Heart left ventricle (tissue), 16 donors: ENCODE data around the gene LAMA2. TPM values are rescaled to one million over a fixed set of nuclear protein-coding genes. Genes with fewer than 3 reads are reported as not detected.

Source experiments
- ATAC-seq, 4 donors: fragments of 200-7000 bp; cut with Tn5 transposase; one replicate each; pipeline ENCODE4 v1.9.1; 2020 to 2022; ENCODE audit warnings: moderate library complexity in 4 of 4, mild to moderate bottlenecking in 3 of 4, moderate number of reproducible peaks in 1 of 4
- DNase-seq, 5 donors: peaks; one replicate each; pipeline ENCODE4 v3.0.0-alpha.2; 2020
- H3K27ac ChIP-seq, 12 donors: fragments of 200-600 bp; sonication (generic) in 4 of 12; one replicate each; pipeline versions ENCODE4 v1.5.0 to v1.8.0; 2016 to 2022; ENCODE audit warnings: mild to moderate bottlenecking in 2 of 12
- H3K27me3 ChIP-seq, 9 donors: fragments of 200-600 bp; sonication (generic) in 2 of 9; one replicate each; pipeline versions ENCODE4 v1.5.1 to v1.8.0; 2016 to 2022; ENCODE audit warnings: mild to moderate bottlenecking in 3 of 9
- H3K36me3 ChIP-seq, 9 donors: fragments of 200-600 bp; sonication (generic) in 2 of 9; one replicate each; pipeline versions ENCODE4 v1.5.0 to v1.8.0; 2018 to 2022; ENCODE audit warnings: mild to moderate bottlenecking in 2 of 9
- H3K4me1 ChIP-seq, 12 donors: fragments of 200-600 bp; sonication (generic) in 4 of 12; one replicate each; pipeline versions ENCODE4 v1.5.0 to v1.8.0; 2016 to 2022; ENCODE audit warnings: mild to moderate bottlenecking in 3 of 12
- H3K4me3 ChIP-seq, 12 donors: fragments of 200-600 bp; sonication (generic) in 4 of 12; one replicate each; pipeline versions ENCODE4 v1.5.0 to v1.8.0; 2017 to 2022; ENCODE audit warnings: mild to moderate bottlenecking in 9 of 12, moderate library complexity in 4 of 12
- H3K9me3 ChIP-seq, 12 donors: fragments of 200-600 bp; sonication (generic) in 4 of 12; one replicate each; pipeline versions ENCODE4 v1.5.0 to v1.8.0; 2016 to 2022; ENCODE audit warnings: mild to moderate bottlenecking in 1 of 12
- CTCF ChIP-seq, 12 donors: fragments of 200-600 bp; sonication (generic) in 4 of 12; IDR thresholded peaks; one replicate each; pipeline versions ENCODE4 v1.5.0 to v1.8.0; 2018 to 2022; ENCODE audit warnings: antibody characterized with exemption in 12 of 12, mild to moderate bottlenecking in 5 of 12
- POLR2A ChIP-seq, 2 donors: fragments of 450-650 bp; IDR thresholded peaks; one replicate each; pipeline ENCODE4 v1.6.1; 2017; ENCODE audit warnings: antibody characterized with exemption in 2 of 2, mild to moderate bottlenecking in 2 of 2, moderate library complexity in 2 of 2
- WGBS, 4 donors: extraction: QIAGEN DNeasy Blood & Tissue Kit in 2 of 4; methylation state at CpG; one replicate each; pipeline versions ENCODE4 v1.1.5 to v1.1.7; 2013 to 2018; 5-methylcytosine and 5-hydroxymethylcytosine counted together
- intact Hi-C, 10 donors: fragments of 100-400 bp; cut with DNase I; formaldehyde crosslinking; loops; one replicate each; pipeline versions ENCODE4 v1.11.1 to v1.14.2; 2022
- polyA plus RNA-seq, 2 donors: library from polyadenylated mRNA; stranded (reverse); fragments of 200-250 nt; gene quantifications; one replicate each; pipeline ENCODE4 v1.2.3, GENCODE V29; 2013
- total RNA-seq, 9 donors: library from RNA; depleted of rRNA in 2 of 9; stranded (reverse); fragments of >200 nt in 2 of 9; fragmentation: NEBNext Ultra II Directional in 3 of 9; extraction: Animal tissue kit (Norgen Biotek cat#: 25700) in 3 of 9; gene quantifications; one replicate each; pipeline versions ENCODE4 v1.1.0 to v1.2.4, GENCODE V29; 2016 to 2023
- donor health status: ischemic (EF 13 %, LVEDD 7.1; RV severe dilation, severe dysfunction).
- donor health status: healthy with polysubstance abuse.
- donor health status: DM: no; HTN: yes; CAD: no.
- donor health status: DM: no; HTN: no; CAD: no.
- donor health status: ischemic (EF 25% LVEDD 6.9; RV normal size, moderate dysfunction).
- donor health status: ischemic (EF 25% LVEDD 5.7; RV mildly dilated, moderate dysfunction).
- donor health status: healthy.
- donor health status: DM: yes; HTN: yes; CAD: no.
- donor health status: ischemic (EF 35%, LVEDD 5.7; RV mildly dilated, moderate dysfunction).
- donor health status: nonischemic (EF 11% LVEDD 7.7; RV severe dilation, severe dysfunction).
- donor health status: DM: yes; HTN: yes; CAD: no.
- donor health status: PGD.
- donor health status: ischemic (EF 29% LVEDD 5.4; RV normal size, mild dysfunction).
- donor health status: nonischemic (EF 23%, LVEDD 6.1; RV moderate dilation, normal function).

Gene LAMA2
- total and polyA plus RNA-seq, 11 donors = 34.8 to 299 (median 206) TPM

GRCh38 chr6:129055796-129056195 lies 172.9 kb downstream of the LAMA2 start:
- ATAC-seq = no peak
- no peak for DNase-seq
- 26 to 35% (median 33%) methylated on average over 3 of the region's 3 CpGs for WGBS, 4 donors
- H3K4me3 ChIP-seq = no peak overlapping the region
- H3K27ac ChIP-seq = peak overlapping the region in 2 of 12 donors; percentile 3 to 27
- H3K4me1 ChIP-seq = peaks cover 0 to 10% (median 3%) of the 10 kb centered on the region in 12 donors
- TF ChIP-seq POLR2A (IDR thresholded peaks at IDR 0.05) (no peak), CTCF (IDR thresholded peaks at IDR 0.05) (no peak)
- H3K36me3 ChIP-seq = peaks cover 0 to 74% (median 12%) of the 10 kb centered on the region in 9 donors
- no peaks in the 10 kb centered on the region for H3K9me3 ChIP-seq
- no peaks in the 10 kb centered on the region for H3K27me3 ChIP-seq
- intact Hi-C loops = no loop called here

GRCh38 chr6:129059650-129060049 lies 176.7 kb downstream of the LAMA2 start:
- WGBS, 4 donors = 82 to 88% (median 84%) methylated on average over 2 of the region's 2 CpGs
- no peak for TF ChIP-seq POLR2A (IDR thresholded peaks at IDR 0.05)
- TF ChIP-seq CTCF (IDR thresholded peaks at IDR 0.05) = no peak
- H3K27ac ChIP-seq = peak overlapping the region in 1 of 12 donors; percentile 6
- H3K36me3 ChIP-seq = peaks cover 0 to 76% (median 8%) of the 10 kb centered on the region in 9 donors
- ATAC-seq (no peak), DNase-seq (no peak)
- no peaks in the 10 kb centered on the region for H3K9me3 ChIP-seq
- intact Hi-C loops = no loop called here
- H3K27me3 ChIP-seq = no peaks in the 10 kb centered on the region
- H3K4me1 ChIP-seq = peaks cover 0 to 10% (median 4%) of the 10 kb centered on the region in 12 donors
- no peak overlapping the region for H3K4me3 ChIP-seq

- ATAC-seq = no peak
- intact Hi-C loops = no loop called here
- peak overlapping the region in 4 of 12 donors; percentile 13 to 61 (median 24) for H3K27ac ChIP-seq
Observed at GRCh38 chr6:129069006-129069405, 186.1 kb downstream of the LAMA2 start.

GRCh38 chr6:129073051-129073450 lies 190.1 kb downstream of the LAMA2 start:
- no peak for TF ChIP-seq POLR2A (IDR thresholded peaks at IDR 0.05)
- no peak for TF ChIP-seq CTCF (IDR thresholded peaks at IDR 0.05)
- WGBS, 4 donors = 94 to 98% (median 96%) methylated on average over 2 of the region's 2 CpGs
- intact Hi-C loops = no loop called here
- H3K27me3 ChIP-seq = no peaks in the 10 kb centered on the region
- peaks cover 0 to 6% (median 0%) of the 10 kb centered on the region in 9 donors for H3K36me3 ChIP-seq
- DNase-seq (no peak), ATAC-seq (no peak)
- H3K27ac ChIP-seq = peak overlapping the region in 5 of 12 donors; percentile 13 to 71 (median 21)
- H3K9me3 ChIP-seq = no peaks in the 10 kb centered on the region
- H3K4me3 ChIP-seq = no peak overlapping the region
- H3K4me1 ChIP-seq = peaks cover 0 to 28% (median 10%) of the 10 kb centered on the region in 12 donors

More at GRCh38 chr6:129069006-129069405, 186.1 kb downstream of the LAMA2 start:
- H3K9me3 ChIP-seq = peaks cover 0 to 3% (median 0%) of the 10 kb centered on the region in 12 donors
- no peak for DNase-seq
- no peaks in the 10 kb centered on the region for H3K27me3 ChIP-seq
- TF ChIP-seq CTCF (IDR thresholded peaks at IDR 0.05) = no peak
- no peak for TF ChIP-seq POLR2A (IDR thresholded peaks at IDR 0.05)
- peaks cover 0 to 14% (median 3%) of the 10 kb centered on the region in 12 donors for H3K4me1 ChIP-seq
- no peak overlapping the region for H3K4me3 ChIP-seq
- H3K36me3 ChIP-seq = peaks cover 0 to 40% (median 6%) of the 10 kb centered on the region in 9 donors
